Thyroid gland (tissue), 4 donors: ENCODE measurements around the gene LIMK2. TPM values are rescaled to one million over a fixed set of nuclear protein-coding genes. Genes with fewer than 3 reads are reported as not detected.
A peak's percentile ranks its signal among the peaks of the same experiment; 100 is the strongest.
"Not testable (repeated sequence)": the region's sequence is repeated elsewhere in the genome, so short reads cannot be mapped to it uniquely, and the experiment has no call there.

ENCODE experiments used
- DNase-seq, 2 donors: peaks; one replicate each; pipeline ENCODE4 v3.0.0-alpha.2; 2019
- H3K27ac ChIP-seq, 3 donors: fragments of 200-600 bp; sonication (generic); 1 replicate in 2 of 3; 2 replicates in 1 of 3; pipeline ENCODE4 v1.5.1; 2016 to 2019; ENCODE audit warnings: mild to moderate bottlenecking in 1 of 3, moderate library complexity in 1 of 3
- H3K27me3 ChIP-seq: fragments of 200-600 bp; sonication (generic); one replicate; pipeline ENCODE4 v1.5.1; 2019
- H3K36me3 ChIP-seq, 2 donors: fragments of 200-600 bp; sonication (generic); one replicate each; pipeline ENCODE4 v1.5.1; 2016 to 2019
- H3K4me1 ChIP-seq, 2 donors: fragments of 200-600 bp; sonication (generic); one replicate each; pipeline ENCODE4 v1.5.1; 2017 to 2019
- H3K4me3 ChIP-seq, 3 donors: fragments of 200-600 bp; sonication (generic); replicated peaks in 1 of 3; 1 replicate in 2 of 3; 2 replicates in 1 of 3; pipeline ENCODE4 v1.5.1; 2016; ENCODE audit warnings: mild to moderate bottlenecking in 1 of 3
- H3K9me3 ChIP-seq: fragments of 200-600 bp; sonication (generic); one replicate; pipeline ENCODE4 v1.5.1; 2017
- CTCF ChIP-seq, 6 experiments: fragments of 200-600 bp in 3 of 6; fragments of 450-650 bp in 3 of 6; sonication (generic) in 3 of 6; IDR thresholded peaks; one replicate each; pipeline ENCODE4 v1.5.1; 2016 to 2019; ENCODE audit warnings: antibody characterized with exemption in 6 of 6, mild to moderate bottlenecking in 2 of 6, inconsistent platforms in 1 of 6, moderate library complexity in 1 of 6
- POLR2A ChIP-seq, 2 donors: fragments of 450-650 bp; IDR thresholded peaks; one replicate each; pipeline ENCODE4 v1.6.1; 2017; ENCODE audit warnings: antibody characterized with exemption in 2 of 2, mild to moderate bottlenecking in 2 of 2, moderate library complexity in 1 of 2
- WGBS, 2 donors: methylation state at CpG; one replicate each; pipeline ENCODE4 v1.1.5; 2017; 5-methylcytosine and 5-hydroxymethylcytosine counted together
- intact Hi-C: fragments of 100-400 bp; cut with DNase I; formaldehyde crosslinking; loops from one replicate; pipeline ENCODE4 v1.15.1; 2023
- total RNA-seq, 4 donors: library from RNA; depleted of rRNA; stranded (reverse); fragments of >200 nt; gene quantifications; one replicate each; pipeline ENCODE4 v1.2.3, GENCODE V29; 2016

LIMK2 gene
- total RNA-seq, 4 donors from 2014 or later = 85.0 to 123 (median 99.4) TPM

GRCh38 chr22:31187627-31188026 lies 24.5 kb upstream of the LIMK2 start:
- DNase-seq = no peak
- peaks cover 0 to 4% of the 10 kb centered on the region in 2 donors for H3K36me3 ChIP-seq
- no peak overlapping the region for H3K27ac ChIP-seq
- intact Hi-C loops = no loop called here
- no peaks in the 10 kb centered on the region for H3K27me3 ChIP-seq
- peaks cover 6 to 13% of the 10 kb centered on the region in 2 donors for H3K4me1 ChIP-seq
- H3K4me3 ChIP-seq = no peak overlapping the region
- TF ChIP-seq CTCF (IDR thresholded peaks at IDR 0.05) (no peak), POLR2A (IDR thresholded peaks at IDR 0.05) (no peak)
- H3K9me3 ChIP-seq = no peaks in the 10 kb centered on the region
- WGBS, 2 donors = 90 to 91% methylated on average over 6 of the region's 6 CpGs

GRCh38 chr22:31192513-31192912 lies 19.6 kb upstream of the LIMK2 start:
- 24 to 56% methylated on average over 2 of the region's 2 CpGs for WGBS, 2 donors
- peaks cover 15 to 23% of the 10 kb centered on the region in 2 donors for H3K4me1 ChIP-seq
- no peak overlapping the region for H3K4me3 ChIP-seq
- H3K27ac ChIP-seq = peak overlapping the region; percentile 57 to 74 (median 69)
- peak; percentile 85 to 87 for DNase-seq
- H3K36me3 ChIP-seq = peaks cover 7 to 19% of the 10 kb centered on the region in 2 donors
- H3K9me3 ChIP-seq = no peaks in the 10 kb centered on the region
- intact Hi-C loops = no loop called here
- no peaks in the 10 kb centered on the region for H3K27me3 ChIP-seq
- TF ChIP-seq CTCF (IDR thresholded peaks at IDR 0.05) (no peak), POLR2A (IDR thresholded peaks at IDR 0.05) (no peak)

GRCh38 chr22:31193092-31193491 lies 19.0 kb upstream of the LIMK2 start:
- peaks cover 7 to 22% of the 10 kb centered on the region in 2 donors for H3K36me3 ChIP-seq

GRCh38 chr22:31194681-31195080 lies 17.4 kb upstream of the LIMK2 start:
- intact Hi-C loops, H3K27ac ChIP-seq, H3K27me3 ChIP-seq, DNase-seq, H3K4me3 ChIP-seq, H3K9me3 ChIP-seq: not testable (repeated sequence)
- peaks cover 13 to 25% of the 10 kb centered on the region in 2 donors for H3K36me3 ChIP-seq
- WGBS, 2 donors = 97 to 99% methylated on average over 5 of the region's 5 CpGs
- H3K4me1 ChIP-seq = peaks cover 15 to 23% of the 10 kb centered on the region in 2 donors

More at GRCh38 chr22:31193092-31193491, 19.0 kb upstream of the LIMK2 start:
- Histone ChIP-seq H3K27ac (peak overlapping the region; percentile 56 to 74 (median 69)), H3K9me3 (no peaks in the 10 kb centered on the region), H3K4me1 (peaks cover 15 to 23% of the 10 kb centered on the region in 2 donors), H3K4me3 (no peak overlapping the region), H3K27me3 (no peaks in the 10 kb centered on the region)
- no peak for TF ChIP-seq POLR2A (IDR thresholded peaks at IDR 0.05)
- no peak for TF ChIP-seq CTCF (IDR thresholded peaks at IDR 0.05)
- intact Hi-C loops = no loop called here
- WGBS, 2 donors = 41 to 42% methylated on average over 3 of the region's 3 CpGs
- DNase-seq = peak; percentile 75 to 78

- TF ChIP-seq POLR2A (IDR thresholded peaks at IDR 0.05) (no peak), CTCF (IDR thresholded peaks at IDR 0.05) (no peak)
- DNase-seq = no peak
- no peaks in the 10 kb centered on the region for H3K27me3 ChIP-seq
- no peaks in the 10 kb centered on the region for H3K4me1 ChIP-seq
- no peak overlapping the region for H3K27ac ChIP-seq
- no peak overlapping the region for H3K4me3 ChIP-seq
- peaks cover 31 to 37% of the 10 kb centered on the region in 2 donors for H3K36me3 ChIP-seq
- H3K9me3 ChIP-seq = no peaks in the 10 kb centered on the region
- WGBS, 2 donors = 92 to 93% methylated on average over 3 of the region's 3 CpGs
- intact Hi-C loops = no loop called here
Observed at GRCh38 chr22:31199187-31199586, 12.9 kb upstream of the LIMK2 start.

- Histone ChIP-seq H3K36me3 (peaks cover 16 to 21% of the 10 kb centered on the region in 2 donors), H3K4me1 (peaks cover 9 to 13% of the 10 kb centered on the region in 2 donors)
- H3K9me3 ChIP-seq, H3K4me3 ChIP-seq, H3K27me3 ChIP-seq, DNase-seq, H3K27ac ChIP-seq, intact Hi-C loops: not testable (repeated sequence)
- 88 to 95% methylated on average over 8 of the region's 8 CpGs for WGBS, 2 donors
Observed at GRCh38 chr22:31204352-31204984, 7.6 kb upstream of the LIMK2 start.

GRCh38 chr22:31205059-31205458 lies 7.0 kb upstream of the LIMK2 start:
- H3K9me3 ChIP-seq, intact Hi-C loops, H3K27me3 ChIP-seq, H3K4me3 ChIP-seq, H3K27ac ChIP-seq, DNase-seq: not testable (repeated sequence)
- Histone ChIP-seq H3K4me1 (peaks cover 9 to 13% of the 10 kb centered on the region in 2 donors), H3K36me3 (peaks cover 15 to 18% of the 10 kb centered on the region in 2 donors)
- 74 to 94% methylated on average over 4 of the region's 4 CpGs for WGBS, 2 donors

- Histone ChIP-seq H3K27ac (peak overlapping the region; percentile 38 to 52 (median 41)), H3K4me1 (peaks cover 9 to 19% of the 10 kb centered on the region in 2 donors), H3K36me3 (peaks cover 11 to 13% of the 10 kb centered on the region in 2 donors)
- 44 to 53% methylated on average over 3 of the region's 3 CpGs for WGBS, 2 donors
- H3K27me3 ChIP-seq, H3K9me3 ChIP-seq, H3K4me3 ChIP-seq, intact Hi-C loops: not testable (repeated sequence)
- peak; percentile 32 to 45 for DNase-seq
Observed at GRCh38 chr22:31206460-31206859, 5.6 kb upstream of the LIMK2 start.
